ENCODE results near the gene PCSK7. TPM values are rescaled to one million over a fixed set of nuclear protein-coding genes. Genes with fewer than 3 reads are reported as not detected.

Gene PCSK7
- total RNA-seq, 1 donor from 2014 or later, result 57.8 TPM

DNA sequence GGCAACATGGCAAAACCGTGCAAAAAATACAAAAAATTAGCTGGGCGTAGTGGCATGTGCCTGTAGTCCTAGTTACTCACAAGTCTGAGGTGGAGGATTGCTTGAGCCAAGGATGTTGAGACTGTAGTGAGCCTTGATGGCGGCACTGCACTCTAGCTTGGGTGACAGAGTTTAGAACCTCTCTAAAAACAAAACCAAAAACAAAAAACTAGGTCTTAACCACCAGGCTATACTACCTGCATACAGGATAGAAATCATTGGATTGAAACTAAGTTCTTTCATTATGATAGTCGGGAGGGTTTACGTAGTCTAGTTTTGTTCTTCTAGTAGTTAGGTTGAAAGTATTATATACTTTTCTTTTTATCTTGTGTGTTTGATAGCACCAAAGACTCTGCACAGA, 6.3 kb upstream of the PCSK7 start:
- TF ChIP-seq, protein P1, sequence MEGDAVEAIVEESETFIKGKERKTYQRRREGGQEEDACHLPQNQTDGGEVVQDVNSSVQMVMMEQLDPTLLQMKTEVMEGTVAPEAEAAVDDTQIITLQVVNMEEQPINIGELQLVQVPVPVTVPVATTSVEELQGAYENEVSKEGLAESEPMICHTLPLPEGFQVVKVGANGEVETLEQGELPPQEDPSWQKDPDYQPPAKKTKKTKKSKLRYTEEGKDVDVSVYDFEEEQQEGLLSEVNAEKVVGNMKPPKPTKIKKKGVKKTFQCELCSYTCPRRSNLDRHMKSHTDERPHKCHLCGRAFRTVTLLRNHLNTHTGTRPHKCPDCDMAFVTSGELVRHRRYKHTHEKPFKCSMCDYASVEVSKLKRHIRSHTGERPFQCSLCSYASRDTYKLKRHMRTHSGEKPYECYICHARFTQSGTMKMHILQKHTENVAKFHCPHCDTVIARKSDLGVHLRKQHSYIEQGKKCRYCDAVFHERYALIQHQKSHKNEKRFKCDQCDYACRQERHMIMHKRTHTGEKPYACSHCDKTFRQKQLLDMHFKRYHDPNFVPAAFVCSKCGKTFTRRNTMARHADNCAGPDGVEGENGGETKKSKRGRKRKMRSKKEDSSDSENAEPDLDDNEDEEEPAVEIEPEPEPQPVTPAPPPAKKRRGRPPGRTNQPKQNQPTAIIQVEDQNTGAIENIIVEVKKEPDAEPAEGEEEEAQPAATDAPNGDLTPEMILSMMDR (IDR thresholded peaks at IDR 0.05), result no peak
- H3K27me3 ChIP-seq, result no peaks in the 10 kb centered on the region
- H3K4me3 ChIP-seq, result no peak overlapping the region
- DNase-seq, result no peak
- no peaks in the 10 kb centered on the region for H3K9me3 ChIP-seq
- peaks cover 47% of the 10 kb centered on the region for H3K36me3 ChIP-seq
- no peak for ATAC-seq
- H3K27ac ChIP-seq, result no peak overlapping the region
- H3K4me1 ChIP-seq, result no peaks in the 10 kb centered on the region
- intact Hi-C loops (cut with DNase I), result no loop called here

DNA sequence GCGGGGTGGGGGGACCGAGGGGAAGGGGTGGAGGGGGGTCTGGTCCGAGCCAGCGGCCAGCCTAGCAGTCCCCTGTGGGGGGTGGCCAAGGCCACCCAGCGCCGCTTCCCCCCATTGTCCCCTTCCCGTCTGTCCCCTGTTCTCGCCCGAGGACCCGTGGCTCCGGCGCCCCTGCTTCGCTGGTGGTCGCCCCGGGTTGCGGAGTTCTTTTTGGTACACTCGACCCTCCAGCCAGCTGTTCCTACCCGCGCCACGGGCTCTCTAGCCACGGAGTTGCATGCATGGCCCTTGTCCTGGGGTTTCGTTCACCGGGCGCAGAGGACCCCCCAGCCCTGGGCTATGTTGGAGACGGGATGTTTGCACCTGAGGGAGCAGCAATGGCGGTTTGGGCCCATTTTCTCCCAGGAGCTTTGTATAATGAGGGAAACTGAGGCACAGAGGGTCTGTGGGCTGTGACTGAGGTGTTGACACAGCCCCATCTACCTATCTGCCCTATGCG, 1.1 kb upstream of the PCSK7 start:
- TF ChIP-seq, protein P1 (IDR thresholded peaks at IDR 0.05), result no peak
- peak; percentile 12 for ATAC-seq
- peak; percentile 75 for DNase-seq

DNA sequence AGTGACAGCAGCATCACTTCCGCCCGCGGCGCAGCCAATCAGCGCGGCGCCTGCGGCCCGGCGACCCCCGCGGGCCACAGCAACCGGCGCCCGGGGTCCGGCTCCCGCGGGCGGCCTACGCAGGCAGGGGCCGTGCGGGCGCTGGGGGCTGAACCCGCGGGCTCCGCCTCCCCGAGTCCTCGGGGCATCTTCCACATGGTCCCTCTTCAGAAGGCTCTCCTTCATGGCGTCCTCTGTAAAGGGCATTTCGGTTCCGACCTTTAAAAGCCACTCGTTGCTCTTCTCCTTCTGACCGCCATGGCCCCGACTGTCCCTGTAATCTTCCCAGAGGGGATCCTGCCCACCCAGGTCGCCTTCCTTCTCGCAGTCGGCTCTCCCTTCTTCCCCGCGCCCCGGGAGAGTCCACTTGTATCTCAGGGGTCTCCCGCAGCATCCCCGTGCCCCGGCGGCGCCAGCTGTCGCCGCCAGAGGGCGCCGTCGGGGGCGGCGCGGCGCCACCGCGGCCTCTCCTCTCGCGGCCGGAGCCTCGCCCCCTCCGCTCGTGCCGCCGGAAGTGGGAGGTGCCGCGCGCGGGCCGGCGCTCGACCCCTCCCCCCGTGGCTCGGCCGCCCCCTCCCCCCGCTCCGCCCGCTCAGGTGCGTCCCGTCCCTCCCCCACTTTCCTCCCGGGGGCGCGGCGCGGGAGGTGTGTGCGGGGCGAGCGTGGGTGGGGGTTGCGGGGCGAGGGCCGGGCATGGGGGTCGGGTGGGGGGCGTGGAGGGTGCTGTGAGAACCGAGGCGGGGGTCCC, 412 bp upstream of the PCSK7 start, which contains the start of gene RNF214:
Gene RNF214, plus strand, starts transcription at position 580 of the 787 bp plus-strand sequence. CDS start 1,602 bp downstream, outside the sequence.
- DNase-seq, result peak; percentile 89
- TF ChIP-seq, protein P1 (IDR thresholded peaks at IDR 0.05), result peak; percentile 82
- intact Hi-C loops (cut with DNase I), result no loop called here
- Histone ChIP-seq H3K36me3 (peaks cover 30% of the 10 kb centered on the region), H3K27ac (peak within 1 kb of the TSS; percentile 95), H3K27me3 (no peaks in the 10 kb centered on the region), H3K4me3 (peak within 1 kb of the TSS; percentile 92), H3K9me3 (no peaks in the 10 kb centered on the region), H3K4me1 (peaks cover 14% of the 10 kb centered on the region)
- peak; percentile 97 for ATAC-seq

More for the DNA sequence above, 1.1 kb upstream of the PCSK7 start:
- Histone ChIP-seq H3K4me1 (peaks cover 14% of the 10 kb centered on the region), H3K27ac (peak overlapping the region; percentile 95), H3K9me3 (no peaks in the 10 kb centered on the region), H3K4me3 (peak overlapping the region; percentile 92), H3K27me3 (no peaks in the 10 kb centered on the region), H3K36me3 (peaks cover 23% of the 10 kb centered on the region)
- intact Hi-C loops (cut with DNase I), result no loop called here

DNA sequence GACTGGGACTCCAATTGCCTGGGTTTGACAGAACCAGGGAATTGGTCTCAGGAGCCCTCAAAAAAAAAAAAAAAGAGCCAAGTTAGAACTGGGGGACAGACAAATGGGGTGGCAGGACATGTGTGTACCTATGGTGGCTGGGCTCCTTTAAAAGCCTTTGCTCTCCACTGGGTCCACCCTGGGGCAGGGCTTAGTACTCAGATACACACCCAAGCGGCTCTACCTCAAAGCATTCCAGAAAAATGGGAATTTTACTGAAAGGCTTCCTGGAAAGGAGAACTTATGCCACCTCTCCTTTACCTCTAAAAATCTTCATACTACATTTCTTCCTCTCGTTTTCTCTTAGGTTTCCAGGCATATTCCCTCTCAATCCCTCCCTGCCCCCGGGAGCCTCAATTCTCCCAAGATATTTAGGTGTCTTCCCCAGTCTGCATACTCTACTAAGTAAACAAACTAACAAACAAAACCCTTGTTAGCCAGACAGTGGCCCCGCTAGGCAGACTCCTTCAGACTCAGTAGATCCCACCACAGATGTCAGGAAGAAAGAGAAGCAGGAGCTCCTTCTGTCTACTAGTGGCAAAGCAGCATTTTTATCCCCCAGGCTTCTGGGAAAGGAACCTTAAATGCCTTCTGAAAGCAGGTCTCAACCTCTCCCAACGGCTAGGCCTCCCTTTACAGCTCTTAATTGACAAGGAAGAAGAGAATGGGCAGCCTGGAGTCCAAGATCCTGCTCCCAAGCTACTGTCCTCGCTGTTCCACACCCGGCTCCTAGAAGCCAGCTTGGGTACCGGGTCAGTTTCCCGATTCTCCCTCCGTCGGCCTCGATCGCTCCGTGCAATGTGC, 653 bp downstream of the PCSK7 start:
- ATAC-seq, result no peak
- DNase-seq, result no peak
- Histone ChIP-seq H3K27me3 (no peaks in the 10 kb centered on the region), H3K9me3 (no peaks in the 10 kb centered on the region), H3K36me3 (peaks cover 38% of the 10 kb centered on the region), H3K4me3 (peak overlapping the region; percentile 92), H3K4me1 (peaks cover 14% of the 10 kb centered on the region), H3K27ac (peak overlapping the region; percentile 95)
- intact Hi-C loops (cut with DNase I), result no loop called here
- TF ChIP-seq, protein P1 (IDR thresholded peaks at IDR 0.05), result no peak

DNA sequence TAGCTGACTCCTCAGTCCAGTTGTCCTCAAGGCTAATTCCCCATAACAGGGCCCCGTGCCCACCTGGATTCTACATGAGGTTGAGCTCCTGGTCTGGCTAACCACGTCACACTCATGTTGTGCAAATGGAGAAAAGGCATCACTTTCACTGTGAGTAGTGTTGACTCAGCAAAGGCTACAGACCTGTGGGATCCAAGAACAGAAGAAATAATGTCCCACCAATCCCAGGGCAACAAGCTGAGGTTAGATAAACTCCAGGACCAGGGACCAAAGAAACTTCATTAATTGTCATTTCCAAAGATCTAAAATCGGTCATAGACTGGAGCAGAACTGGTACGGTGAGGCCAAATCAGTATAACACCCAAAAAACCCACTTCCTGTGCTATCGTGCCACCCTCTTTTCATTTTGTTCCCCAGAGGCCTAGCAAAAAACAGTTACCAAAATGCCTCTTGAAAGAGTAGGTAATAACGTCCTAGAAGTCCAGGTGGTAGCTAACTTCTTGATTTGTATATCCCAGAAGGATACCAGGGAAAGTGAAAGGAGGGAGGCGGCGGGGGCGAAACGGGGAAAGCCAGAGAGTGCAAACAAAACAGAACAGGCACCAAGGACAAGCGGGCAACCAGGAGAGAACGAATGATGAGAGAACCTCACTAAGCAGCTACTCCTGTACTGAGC, 1.4 kb downstream of the PCSK7 start:
- Histone ChIP-seq H3K9me3 (no peaks in the 10 kb centered on the region), H3K27ac (peak overlapping the region; percentile 36), H3K27me3 (no peaks in the 10 kb centered on the region), H3K4me3 (peak overlapping the region; percentile 92), H3K36me3 (peaks cover 44% of the 10 kb centered on the region), H3K4me1 (peaks cover 14% of the 10 kb centered on the region)
- intact Hi-C loops (cut with DNase I), result no loop called here
- DNase-seq (no peak), ATAC-seq (no peak)
- TF ChIP-seq, protein P1 (IDR thresholded peaks at IDR 0.05), result no peak
